ENCODE results near the gene RPL36A.

The RPL36A gene

GRCh38 chrX:101393530-101394305 is 2.9 kb downstream of the RPL36A start:
- no peak for DNase-seq

GRCh38 chrX:101394372-101394771 is 3.6 kb downstream of the RPL36A start:
- no peak for DNase-seq

GRCh38 chrX:101395789-101396188 is 5.0 kb downstream of the RPL36A start:
- no peak for DNase-seq

GRCh38 chrX:101397779-101398178 is 7.0 kb downstream of the RPL36A start:
- DNase-seq = no peak

GRCh38 chrX:101398694-101399093 is 7.9 kb downstream of the RPL36A start:
- DNase-seq = no peak

GRCh38 chrX:101399825-101400224 is 9.0 kb downstream of the RPL36A start:
- no peak for DNase-seq

- DNase-seq = no peak
Measured at GRCh38 chrX:101407167-101407747, 16.4 kb downstream of the RPL36A start.

GRCh38 chrX:101407748-101408531 is 17.1 kb downstream of the RPL36A start, which contains the start of the genes GLA and HNRNPH2:
GLA (minus strand) TSS chrX:101407925; CDS start chrX:101407903, 22 bp downstream.
HNRNPH2 (plus strand) TSS chrX:101408222; CDS start chrX:101411989, 3,767 bp downstream.
- peak; percentile 78 for DNase-seq

- DNase-seq = no peak
Measured at GRCh38 chrX:101408532-101408841, 17.7 kb downstream of the RPL36A start.

- DNase-seq = no peak
Measured at GRCh38 chrX:101409043-101409442, 18.2 kb downstream of the RPL36A start.

- peak; percentile 1 for DNase-seq
Measured at GRCh38 chrX:101410461-101410860, 19.6 kb downstream of the RPL36A start.

GRCh38 chrX:101411984-101412383 is 21.2 kb downstream of the RPL36A start:
- DNase-seq = no peak

GRCh38 chrX:101415180-101416145 is 24.7 kb downstream of the RPL36A start:
- no peak for DNase-seq

- no peak for DNase-seq
Measured at GRCh38 chrX:101416691-101417090, 25.9 kb downstream of the RPL36A start.

- DNase-seq = no peak
Measured at GRCh38 chrX:101417190-101417589, 26.4 kb downstream of the RPL36A start.

GRCh38 chrX:101417981-101418841 is 27.4 kb downstream of the RPL36A start:
- peak; percentile 9 for DNase-seq

- no peak for DNase-seq
Measured at GRCh38 chrX:101419489-101419888, 28.7 kb downstream of the RPL36A start.

- DNase-seq = no peak
Measured at GRCh38 chrX:101427954-101428353, 37.1 kb downstream of the RPL36A start.

- no peak for DNase-seq
Measured at GRCh38 chrX:101429934-101430333, 39.1 kb downstream of the RPL36A start.

- DNase-seq = no peak
Measured at GRCh38 chrX:101430457-101431078, 39.8 kb downstream of the RPL36A start.

GRCh38 chrX:101442085-101442484 is 51.3 kb downstream of the RPL36A start:
- DNase-seq = no peak

Measured in effector CD8-positive, alpha-beta T cell (primary cell).